GM21786 (cell line): ENCODE data around the gene PLD5.
A peak's percentile ranks its signal among the peaks of the same experiment; 100 is the strongest.
"Not testable (repeated sequence)": the region's sequence is repeated elsewhere in the genome, so short reads cannot be mapped to it uniquely, and the experiment has no call there.

ENCODE experiments used
- ATAC-seq: cut with Tn5 transposase; IDR thresholded peaks from one replicate; pipeline ENCODE4 v1.9.1; 2021; ENCODE audit not compliant: unreplicated experiment

PLD5 gene

GRCh38 chr1:242288067-242288466 is 236.4 kb downstream of the PLD5 start:
- ATAC-seq: not testable (repeated sequence)

GRCh38 chr1:242282758-242283485 is 241.6 kb downstream of the PLD5 start:
- not testable (repeated sequence) for ATAC-seq

- ATAC-seq: not testable (repeated sequence)
These were observed 246.1 kb downstream of the PLD5 start for GRCh38 chr1:242278406-242278805.

GRCh38 chr1:242276769-242277168 is 247.7 kb downstream of the PLD5 start:
- ATAC-seq: not testable (repeated sequence)

- not testable (repeated sequence) for ATAC-seq
These were observed 257.5 kb downstream of the PLD5 start for GRCh38 chr1:242267004-242267403.

GRCh38 chr1:242264419-242264818 is 260.1 kb downstream of the PLD5 start:
- ATAC-seq: not testable (repeated sequence)

- no peak for ATAC-seq
These were observed 279.2 kb downstream of the PLD5 start for GRCh38 chr1:242245255-242245654.

- ATAC-seq: peak; percentile 98
These were observed 281.0 kb downstream of the PLD5 start for GRCh38 chr1:242243472-242243871.

GRCh38 chr1:242242983-242243382 is 281.5 kb downstream of the PLD5 start:
- no peak for ATAC-seq

- no peak for ATAC-seq
These were observed 282.6 kb downstream of the PLD5 start for GRCh38 chr1:242241936-242242335.

- ATAC-seq: no peak
These were observed 283.8 kb downstream of the PLD5 start for GRCh38 chr1:242240691-242241090.

GRCh38 chr1:242240077-242240476 is 284.4 kb downstream of the PLD5 start:
- no peak for ATAC-seq

GRCh38 chr1:242239398-242239797 is 285.1 kb downstream of the PLD5 start:
- no peak for ATAC-seq

GRCh38 chr1:242237051-242237450 is 287.4 kb downstream of the PLD5 start:
- ATAC-seq: no peak

- no peak for ATAC-seq
These were observed 295.5 kb downstream of the PLD5 start for GRCh38 chr1:242228991-242229390.

- ATAC-seq: peak; percentile 71
These were observed 298.5 kb downstream of the PLD5 start for GRCh38 chr1:242225767-242226573.

GRCh38 chr1:242224878-242225766 is 299.4 kb downstream of the PLD5 start:
- not testable (repeated sequence) for ATAC-seq

- ATAC-seq: no peak
These were observed 300.0 kb downstream of the PLD5 start for GRCh38 chr1:242224461-242224860.

GRCh38 chr1:242219905-242220304 is 304.6 kb downstream of the PLD5 start:
- no peak for ATAC-seq

- ATAC-seq: no peak
These were observed 305.1 kb downstream of the PLD5 start for GRCh38 chr1:242219298-242219901.

- no peak for ATAC-seq
These were observed 308.1 kb downstream of the PLD5 start for GRCh38 chr1:242216368-242216767.
